Transverse colon (tissue), 3 donors: ENCODE results near the gene CKLF.
"Not testable (repeated sequence)": the region's sequence is repeated elsewhere in the genome, so short reads cannot be mapped to it uniquely, and the experiment has no call there.

Experiments
- CTCF ChIP-seq, 5 experiments: fragments of 200-600 bp in 3 of 5; fragments of 450-650 bp in 2 of 5; sonication (generic) in 3 of 5; IDR thresholded peaks; 1 replicate in 2 of 5; 2 replicates in 3 of 5; pipeline ENCODE4 v1.5.1; 2016 to 2017; ENCODE audit warnings: antibody characterized with exemption in 5 of 5, inconsistent platforms in 3 of 5, mild to moderate bottlenecking in 2 of 5, moderate library complexity in 1 of 5
- EP300 ChIP-seq: sonication (generic); formaldehyde crosslinking; IDR thresholded peaks from one replicate; pipeline ENCODE4 v1.6.1; 2017; ENCODE audit warnings: antibody characterized with exemption, low read depth
- POLR2A ChIP-seq: fragments of 450-650 bp; IDR thresholded peaks from one replicate; pipeline ENCODE4 v1.6.1; 2016; ENCODE audit warnings: antibody characterized with exemption, mild to moderate bottlenecking, moderate library complexity

GRCh38 chr16:66567270-66567669 is 14.9 kb downstream of the CKLF start:
- TF ChIP-seq EP300; CTCF (IDR thresholded peaks at IDR 0.05); POLR2A: not testable (repeated sequence)
